Head of caudate nucleus (tissue), 42 donors: ENCODE data around the gene AUTS2.

Experiments used
- DNase-seq, 42 donors: peaks; one replicate each; pipeline versions ENCODE4 v3.0.0 to v3.0.0-alpha.2; 2020 to 2021; ENCODE audit warnings: mixed read lengths in 7 of 42
- intact Hi-C: fragments of 100-400 bp; cut with DNase I; formaldehyde crosslinking; loops from one replicate; pipeline ENCODE4 v1.15.0; 2022

The AUTS2 gene

GRCh38 chr7:70334871-70335270, 736.6 kb downstream of the AUTS2 start:
- intact Hi-C loops, result no loop called here
- DNase-seq, result no peak

GRCh38 chr7:70336536-70336935, 738.3 kb downstream of the AUTS2 start:
- intact Hi-C loops, result no loop called here

GRCh38 chr7:70338015-70338414, 739.7 kb downstream of the AUTS2 start:
- intact Hi-C loops, result no loop called here
- DNase-seq, result no peak

More at GRCh38 chr7:70336536-70336935, 738.3 kb downstream of the AUTS2 start:
- DNase-seq, result no peak

DNA sequence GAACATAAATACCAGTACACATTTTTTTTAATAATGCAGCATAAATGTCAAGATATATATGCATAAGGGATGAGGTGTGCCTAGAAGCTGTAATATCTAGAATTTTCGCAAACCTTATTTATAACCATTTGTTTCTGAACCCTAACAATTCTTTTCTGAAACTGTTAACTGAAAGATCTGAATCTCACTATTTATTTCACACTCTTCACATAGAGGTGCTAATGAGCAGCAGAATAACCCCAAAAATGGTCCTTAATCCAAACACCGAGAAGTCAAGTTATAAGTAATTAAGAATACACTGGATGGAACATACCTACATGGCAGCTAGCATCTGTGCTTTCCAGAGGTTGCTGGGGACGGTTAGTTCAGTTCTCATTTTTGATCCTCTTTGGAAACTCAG, 742.0 kb downstream of the AUTS2 start:
- intact Hi-C loops, result no loop called here
- DNase-seq, result no peak

DNA sequence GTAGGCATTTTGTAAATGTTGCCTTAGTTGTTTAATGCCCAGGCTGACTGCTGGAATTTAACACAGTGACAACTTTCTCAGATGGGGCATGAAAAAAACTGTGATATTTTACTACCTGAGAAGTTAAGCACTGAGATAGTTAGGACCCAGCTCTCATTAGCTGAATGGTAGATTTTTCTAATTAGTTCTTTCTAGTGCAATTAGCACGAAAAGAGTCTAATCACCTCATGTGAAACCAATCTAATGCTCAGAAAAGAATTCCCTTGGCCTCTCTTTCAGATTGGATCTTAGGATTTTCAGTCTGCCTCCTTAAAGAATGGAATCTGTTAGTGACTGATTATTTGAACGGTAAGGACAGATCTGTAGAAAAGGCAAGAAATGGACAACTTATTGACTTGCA, 743.2 kb downstream of the AUTS2 start:
- DNase-seq, result no peak
- intact Hi-C loops, result no loop called here

- intact Hi-C loops, result no loop called here
- no peak for DNase-seq
These were observed 745.2 kb downstream of the AUTS2 start for GRCh38 chr7:70343519-70343918.

- no peak for DNase-seq
- intact Hi-C loops, result no loop called here
These were observed 746.5 kb downstream of the AUTS2 start for GRCh38 chr7:70344726-70345125.

DNA sequence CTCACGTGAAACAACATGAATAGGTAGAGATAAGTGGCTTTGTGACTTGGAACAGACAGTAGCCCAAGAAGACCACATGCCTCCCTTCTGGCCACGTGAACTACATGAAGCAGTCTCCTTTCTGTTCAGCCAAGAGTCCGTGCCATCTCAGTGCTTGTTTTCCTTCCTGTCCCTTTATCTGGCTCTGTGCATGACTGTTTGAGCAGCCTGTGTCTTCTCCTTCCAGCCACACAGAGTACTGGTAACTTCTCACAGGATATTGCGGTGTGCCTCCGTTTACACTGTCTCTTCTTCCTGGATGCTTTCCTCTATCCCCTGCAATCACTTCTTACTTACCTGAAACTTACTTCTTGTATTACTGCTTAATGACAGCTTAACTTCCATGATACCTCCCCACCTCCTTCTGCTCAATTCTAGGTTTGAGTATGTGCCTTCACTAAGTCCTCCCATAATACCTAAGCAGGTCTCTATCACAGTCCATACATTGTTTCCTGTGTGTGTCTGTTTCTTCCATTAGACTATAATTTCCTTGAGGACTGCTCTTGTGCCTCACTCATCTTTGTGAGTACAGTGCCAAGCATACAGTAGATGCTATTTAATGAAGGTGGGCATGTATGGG, 748.7 kb downstream of the AUTS2 start:
- intact Hi-C loops, result no loop called here
- no peak for DNase-seq

DNA sequence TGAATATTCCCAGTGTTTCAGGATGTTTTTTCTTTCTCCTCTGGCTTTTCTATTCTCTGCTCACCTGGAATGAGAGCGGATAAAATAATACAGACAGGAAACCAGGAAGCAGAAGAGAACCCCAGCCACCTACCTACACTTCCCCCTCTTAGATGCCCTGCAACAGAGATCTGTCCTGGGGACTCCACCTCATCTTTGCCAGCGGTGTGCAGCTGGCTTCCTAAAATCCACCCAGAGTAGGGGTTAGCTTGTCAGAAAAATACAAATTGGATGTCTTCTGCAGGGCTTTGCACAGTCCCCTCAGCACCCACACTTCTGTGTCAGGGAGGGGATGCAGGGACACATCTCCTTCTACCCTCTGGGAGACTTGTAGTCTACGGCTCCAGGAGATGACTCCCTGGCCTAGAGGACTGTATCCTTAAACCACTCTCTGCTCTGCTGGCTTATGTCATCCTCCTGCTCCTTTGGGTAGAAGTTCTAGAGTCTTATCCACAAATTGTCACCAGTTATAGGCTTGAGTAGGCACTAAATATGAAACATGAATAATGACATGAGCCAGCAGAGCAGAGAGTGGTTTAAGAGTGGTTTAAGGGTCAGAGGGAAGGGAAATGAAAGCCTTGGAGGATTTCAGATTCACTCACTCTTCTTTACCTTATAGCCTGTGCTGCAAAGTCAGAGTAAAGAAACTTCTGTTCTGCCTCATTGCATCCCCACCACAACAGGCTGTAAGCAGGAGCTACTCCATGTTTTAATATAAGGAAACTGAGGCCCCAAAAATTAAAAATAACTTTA, 749.4 kb downstream of the AUTS2 start:
- intact Hi-C loops, result no loop called here
- DNase-seq, result no peak

GRCh38 chr7:70349031-70349430, 750.8 kb downstream of the AUTS2 start:
- intact Hi-C loops, result no loop called here
- no peak for DNase-seq

DNA sequence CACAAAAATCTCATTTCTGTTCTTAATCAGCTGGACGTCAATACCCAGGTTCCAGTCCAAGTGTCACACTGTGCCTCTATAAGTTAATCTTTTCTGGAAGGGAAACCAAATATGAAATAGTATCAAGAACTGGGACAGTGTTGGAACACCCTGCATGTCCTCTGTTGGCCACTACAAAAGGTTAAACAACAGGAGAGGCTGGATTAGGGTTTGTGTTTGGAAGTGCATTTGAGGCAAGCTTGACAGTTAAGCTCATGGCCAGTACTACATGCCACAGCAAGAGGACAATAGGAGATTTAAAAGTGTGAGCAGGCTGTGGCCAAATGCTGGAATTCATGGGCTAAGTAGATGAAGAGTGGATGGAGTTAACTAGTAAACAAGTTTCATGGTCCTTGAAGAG, 751.5 kb downstream of the AUTS2 start:
- no peak for DNase-seq
- intact Hi-C loops, result no loop called here

- intact Hi-C loops, result no loop called here
- no peak for DNase-seq
These were observed 753.8 kb downstream of the AUTS2 start for GRCh38 chr7:70352088-70352487.

DNA sequence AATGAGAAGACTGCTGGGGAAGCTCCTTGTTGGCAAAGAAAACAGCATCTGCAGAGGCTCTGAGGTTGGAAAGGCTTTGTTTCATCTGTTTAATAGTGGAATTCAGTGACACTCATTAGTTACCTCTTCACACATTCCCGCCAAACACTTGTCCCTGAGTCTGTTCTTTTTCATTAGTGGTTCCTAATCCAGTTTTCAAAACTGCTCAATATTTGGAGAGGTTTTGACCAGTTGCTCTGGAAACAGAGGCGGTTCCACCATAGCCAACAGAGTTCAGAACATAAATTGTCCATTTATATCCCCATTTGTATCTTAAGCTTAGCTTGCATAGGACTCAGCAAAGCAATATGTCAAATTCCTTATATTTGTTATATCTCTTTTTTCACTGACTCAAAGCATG, 754.6 kb downstream of the AUTS2 start:
- DNase-seq, result no peak
- intact Hi-C loops, result no loop called here

DNA sequence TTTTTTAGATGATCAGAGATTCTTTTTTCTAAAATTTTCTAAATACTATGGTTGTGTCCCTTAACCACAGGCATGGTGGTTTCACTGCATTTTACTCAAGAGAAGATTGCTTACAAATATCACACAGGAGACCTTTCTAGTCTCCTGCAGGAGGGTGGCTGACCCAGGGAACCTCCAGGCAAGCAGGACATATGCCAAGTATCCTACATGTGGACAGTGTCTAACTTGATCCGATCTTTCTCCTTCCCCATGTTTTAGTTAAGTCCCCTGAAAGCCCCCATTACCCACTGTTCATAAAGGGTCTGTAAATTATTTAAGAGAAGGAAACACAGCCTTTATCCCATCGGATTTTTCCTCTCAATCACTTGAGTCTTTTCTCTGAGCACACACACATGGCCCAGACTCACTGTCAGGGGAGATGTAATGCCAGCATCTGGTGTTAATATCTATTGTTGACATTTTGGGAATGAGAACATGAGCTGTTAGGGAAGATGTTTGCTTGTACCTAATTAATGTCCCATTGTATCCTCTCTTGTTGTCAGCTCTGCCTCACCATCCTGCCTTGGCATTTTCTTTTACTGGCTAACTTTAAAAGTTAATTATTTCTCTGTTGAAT, 755.2 kb downstream of the AUTS2 start:
- intact Hi-C loops, result no loop called here
- DNase-seq, result no peak

GRCh38 chr7:70353946-70354335, 755.7 kb downstream of the AUTS2 start:
- DNase-seq, result no peak
- intact Hi-C loops, result no loop called here

- intact Hi-C loops, result no loop called here
- DNase-seq, result no peak
These were observed 756.3 kb downstream of the AUTS2 start for GRCh38 chr7:70354409-70355169.

DNA sequence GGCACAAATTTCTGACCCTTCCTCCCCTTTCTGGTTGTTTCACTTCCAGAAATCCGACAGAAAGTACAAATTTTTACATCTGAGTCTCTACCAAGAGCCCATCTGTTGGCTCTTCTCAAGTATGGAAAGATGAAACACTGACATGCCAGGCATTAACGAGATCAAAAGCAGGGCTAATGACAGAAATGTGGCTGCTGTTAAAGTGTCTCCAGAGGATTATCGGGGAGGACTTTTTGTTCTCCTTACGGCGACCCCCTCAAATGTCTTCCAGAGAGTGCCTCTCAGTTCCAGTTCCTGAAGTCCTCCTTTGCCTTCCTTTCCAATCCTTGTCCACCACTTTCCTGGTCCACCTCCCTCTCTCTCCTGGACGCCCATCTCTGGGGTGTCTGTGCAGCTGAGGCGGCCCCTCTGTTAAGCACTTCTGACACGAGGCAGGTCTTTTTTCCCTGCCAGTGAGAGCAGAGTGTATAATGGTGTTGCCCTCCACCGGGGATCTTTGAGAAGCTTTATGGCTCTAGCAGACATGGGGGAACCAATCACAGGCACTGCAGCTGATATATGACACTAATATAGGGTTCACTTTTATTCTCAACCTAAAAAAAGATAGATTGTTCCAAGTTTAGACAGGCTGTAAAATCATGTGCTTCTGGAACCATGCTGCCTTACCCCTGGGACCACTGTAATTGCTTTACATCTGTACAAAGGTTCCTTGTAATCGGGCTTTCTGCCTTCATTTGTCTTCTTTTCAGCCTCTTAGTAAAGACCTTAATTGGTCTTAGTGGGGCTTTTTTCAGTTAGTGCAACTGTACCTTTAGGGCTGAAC, 757.1 kb downstream of the AUTS2 start:
- intact Hi-C loops, result no loop called here
- DNase-seq, result no peak

DNA sequence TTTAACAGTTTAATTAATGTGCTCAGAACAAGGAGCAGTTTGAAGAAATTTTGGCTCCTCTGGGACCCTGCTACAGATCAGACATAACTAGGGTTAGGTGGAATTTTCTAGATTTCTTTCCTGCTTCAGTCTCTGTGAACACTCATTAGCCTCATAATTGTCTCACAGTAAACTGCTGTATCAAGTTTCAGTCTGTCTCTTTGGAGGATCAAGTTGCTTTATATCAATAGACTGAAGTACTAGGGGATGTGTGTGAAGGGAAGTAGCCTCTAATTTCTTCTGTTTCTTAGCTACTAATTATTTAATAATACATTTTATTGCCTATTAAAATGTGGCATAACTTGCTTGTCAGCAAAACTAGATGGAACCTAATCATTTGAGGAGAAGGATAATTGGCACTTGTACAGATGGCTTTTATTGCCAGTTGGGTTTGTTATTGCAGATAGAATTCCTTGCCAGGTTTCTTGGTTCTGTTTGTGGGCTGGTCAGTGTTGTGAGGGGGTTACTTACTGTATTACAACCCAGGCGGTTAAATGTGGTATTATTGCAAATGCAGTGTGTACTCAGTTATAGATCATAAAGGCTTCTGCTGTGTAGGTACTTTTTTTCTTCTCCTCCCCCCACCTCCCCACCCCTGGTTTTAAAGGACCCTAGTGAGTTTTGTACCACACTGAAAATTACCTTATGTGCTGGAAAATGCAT, 758.0 kb downstream of the AUTS2 start:
- no peak for DNase-seq
- intact Hi-C loops, result no loop called here
